HTR-8/SVneo (cell line): ENCODE results near the gene HSPH1.
"Not testable (repeated sequence)": the region's sequence is repeated elsewhere in the genome, so short reads cannot be mapped to it uniquely, and the experiment has no call there.

Experiments
- DNase-seq: peaks from one replicate; pipeline ENCODE4 v3.0.0; 2011; ENCODE audit warnings: low spot score, mixed read lengths; ENCODE audit not compliant: insufficient read length
- FAIRE-seq: peaks from 2 replicates; lab custom pipeline; 2011; peaks lifted over from hg19 to GRCh38; lab: Jason Lieb, UNC

HSPH1 gene

DNA sequence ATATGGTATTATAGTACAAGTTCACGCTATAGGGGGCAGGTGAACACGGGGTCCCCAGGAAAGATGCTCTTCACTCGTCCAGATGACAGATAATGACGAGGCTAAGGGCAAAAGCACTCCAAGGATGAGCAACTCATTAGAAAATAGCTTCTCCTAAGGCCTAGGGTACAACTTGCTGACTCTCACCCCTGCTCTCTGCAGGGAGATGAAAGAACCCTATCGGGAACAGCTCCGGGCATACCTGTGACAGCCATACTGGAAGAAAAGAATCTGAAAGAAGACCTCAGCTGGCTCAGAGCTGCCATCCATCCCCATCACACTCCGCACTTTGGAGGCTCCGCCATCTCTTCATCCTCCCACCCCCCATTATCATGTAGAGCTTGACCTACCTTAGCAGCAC lies 17.5 kb upstream of the HSPH1 start:
- FAIRE-seq (no peak), DNase-seq (no peak)

DNA sequence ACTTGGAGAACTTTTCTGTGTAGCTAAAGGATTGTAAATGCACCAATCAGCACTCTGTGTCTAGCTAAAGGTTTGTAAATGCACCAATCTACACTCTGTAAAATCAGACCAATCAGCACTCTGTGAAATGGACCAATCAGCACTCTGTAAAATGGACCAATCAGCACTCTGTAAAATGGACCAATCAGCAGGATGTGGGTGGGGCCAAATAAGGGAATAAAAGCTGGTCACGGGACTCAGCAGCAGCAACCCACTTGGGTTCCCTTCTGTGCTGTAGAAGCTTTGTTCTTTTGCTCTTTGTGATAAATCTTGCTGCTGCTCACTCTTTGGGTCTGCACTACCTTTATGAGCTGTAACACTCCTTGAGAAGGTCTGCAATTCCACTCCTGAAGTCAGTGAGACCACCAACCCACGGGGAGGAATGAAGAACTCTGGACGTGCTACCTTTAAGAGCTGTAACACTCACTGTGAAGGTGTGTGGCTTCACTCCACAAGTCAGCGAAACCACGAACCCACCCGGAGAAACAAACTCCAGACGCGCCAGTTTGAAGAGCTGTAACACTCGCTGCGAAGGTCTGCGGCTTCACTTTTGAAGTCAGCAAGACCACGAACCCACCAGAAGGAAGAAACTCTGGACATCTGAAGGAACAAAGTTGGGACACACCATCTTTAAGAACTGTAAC lies 16.2 kb upstream of the HSPH1 start:
- DNase-seq, FAIRE-seq: not testable (repeated sequence)

DNA sequence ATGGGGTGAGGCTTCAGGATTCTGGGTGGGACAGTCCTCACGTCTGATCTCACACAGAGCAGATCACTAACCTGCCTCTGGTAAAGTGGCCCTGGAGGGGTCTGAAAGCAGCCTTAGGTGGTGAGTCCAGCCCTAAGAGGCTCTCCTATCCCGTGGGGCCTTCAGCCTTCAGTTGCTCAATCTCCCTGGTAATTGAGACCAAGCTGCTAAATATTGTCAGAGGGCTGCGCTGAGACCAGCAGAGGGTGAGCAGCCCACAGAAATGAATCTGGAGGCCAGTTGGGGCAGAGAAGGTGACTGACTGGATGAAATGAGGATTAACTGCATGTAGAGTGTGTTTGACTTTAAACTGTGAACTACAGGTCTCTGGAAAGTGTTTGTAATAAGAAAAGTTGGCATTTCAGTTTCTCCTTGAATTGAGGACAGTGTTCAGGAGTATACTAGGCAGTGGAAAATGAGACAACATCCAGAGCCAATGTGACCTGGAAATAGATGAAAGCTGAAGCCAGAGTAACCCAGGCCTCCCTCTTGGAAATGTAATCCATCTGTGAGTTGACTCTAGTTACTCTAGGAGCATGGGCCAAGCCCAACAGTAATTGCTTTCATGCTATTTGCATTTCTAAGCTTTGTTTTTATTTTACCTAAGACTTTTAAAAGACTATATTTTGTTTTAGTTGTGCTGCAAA lies 14.3 kb upstream of the HSPH1 start:
- FAIRE-seq (no peak), DNase-seq (no peak)

DNA sequence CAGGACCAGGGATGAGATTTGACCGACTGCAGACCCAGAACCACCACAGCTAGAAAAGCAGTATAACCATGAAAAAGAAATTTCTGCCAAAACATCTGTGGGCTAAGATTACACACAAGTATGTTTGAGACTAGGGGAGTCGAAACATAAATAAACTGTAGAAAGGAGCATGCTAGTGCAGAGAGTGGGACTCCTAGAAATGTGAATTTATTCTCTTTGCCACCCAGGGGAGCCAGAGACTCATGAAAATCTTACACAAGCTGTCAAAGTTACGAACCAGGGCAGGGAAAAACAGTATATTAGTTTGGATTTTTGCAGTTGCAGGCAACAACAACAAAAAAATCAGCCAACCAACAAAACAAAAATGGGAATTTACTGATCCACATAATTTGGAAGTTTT lies 12.3 kb upstream of the HSPH1 start:
- DNase-seq (no peak), FAIRE-seq (no peak)

DNA sequence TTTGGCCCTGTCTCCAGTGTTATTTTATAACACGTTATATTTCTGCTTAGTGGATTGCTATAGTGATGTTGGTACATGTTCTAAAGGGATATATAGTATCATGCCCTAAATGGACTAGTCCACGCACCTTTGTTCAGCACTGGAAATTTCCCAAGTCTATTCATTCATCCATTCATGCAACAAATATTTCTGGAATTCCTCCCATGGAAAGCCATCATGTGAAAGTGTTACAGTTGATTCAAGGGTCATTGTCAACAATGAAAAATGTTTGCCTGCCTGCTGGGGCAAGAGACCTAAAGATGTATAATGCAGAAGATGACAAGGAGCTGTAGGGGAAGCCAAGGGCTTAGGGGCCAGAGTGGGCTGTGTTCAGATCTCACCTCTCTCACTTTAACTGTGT lies 10.8 kb upstream of the HSPH1 start:
- FAIRE-seq (no peak), DNase-seq (peak; percentile 51)

DNA sequence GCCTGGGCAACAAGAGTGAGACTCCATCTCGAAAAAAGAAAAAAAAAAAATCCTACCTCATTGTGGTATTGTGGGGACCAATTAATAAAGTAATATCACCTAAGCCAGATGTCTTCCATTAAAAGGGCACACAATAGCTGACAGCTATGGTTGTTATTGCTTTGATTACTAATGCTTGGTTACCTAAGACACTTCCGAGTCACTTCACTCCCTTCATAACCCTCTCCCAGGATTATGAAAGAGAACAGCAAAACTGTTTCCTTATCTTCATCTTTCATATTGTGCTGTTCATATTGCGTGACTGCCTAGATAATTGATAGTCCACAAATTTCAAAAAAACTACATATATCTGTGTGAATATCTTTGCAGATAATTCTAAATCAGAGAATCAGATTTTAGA lies 10.3 kb upstream of the HSPH1 start:
- FAIRE-seq (no peak), DNase-seq (no peak)

DNA sequence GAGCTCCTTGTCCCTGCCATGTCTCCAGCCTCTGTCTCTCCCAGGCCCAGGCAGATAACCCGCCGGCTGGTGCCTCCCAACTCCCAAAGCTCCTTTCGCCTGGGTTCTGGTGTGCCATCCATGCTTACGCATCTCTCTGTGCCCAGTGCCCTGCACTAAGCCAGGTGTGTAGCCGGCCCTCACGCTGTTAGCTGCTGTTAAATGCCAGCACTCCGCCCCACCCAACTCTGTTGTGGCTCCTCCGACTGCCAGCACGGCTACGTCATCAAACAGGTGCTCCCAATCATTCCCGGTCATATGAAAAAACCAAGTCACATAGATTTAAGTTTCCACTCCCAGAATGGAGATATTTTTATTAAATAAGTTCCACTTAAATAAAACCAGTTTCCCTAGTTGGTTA lies 7.0 kb upstream of the HSPH1 start:
- DNase-seq (no peak), FAIRE-seq (no peak)

DNA sequence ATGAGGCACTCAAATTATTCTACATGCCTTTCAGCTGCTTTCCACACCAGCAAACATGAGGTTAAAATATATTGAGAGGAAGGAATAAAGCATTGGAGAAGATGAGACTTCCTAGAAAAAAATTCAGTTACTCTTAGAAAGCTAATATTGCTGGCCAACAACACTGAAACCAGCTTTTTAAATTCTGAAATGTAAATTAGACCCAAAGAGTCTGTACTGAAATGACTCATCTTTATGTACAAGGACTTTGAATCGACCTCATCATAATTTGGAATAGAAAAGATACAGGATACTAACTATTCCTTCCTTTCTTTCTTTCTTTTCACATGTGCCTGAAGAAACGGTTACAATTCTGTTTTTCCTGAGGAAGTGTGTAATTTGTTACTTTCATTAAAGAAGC lies 6.5 kb upstream of the HSPH1 start:
- DNase-seq (no peak), FAIRE-seq (no peak)

DNA sequence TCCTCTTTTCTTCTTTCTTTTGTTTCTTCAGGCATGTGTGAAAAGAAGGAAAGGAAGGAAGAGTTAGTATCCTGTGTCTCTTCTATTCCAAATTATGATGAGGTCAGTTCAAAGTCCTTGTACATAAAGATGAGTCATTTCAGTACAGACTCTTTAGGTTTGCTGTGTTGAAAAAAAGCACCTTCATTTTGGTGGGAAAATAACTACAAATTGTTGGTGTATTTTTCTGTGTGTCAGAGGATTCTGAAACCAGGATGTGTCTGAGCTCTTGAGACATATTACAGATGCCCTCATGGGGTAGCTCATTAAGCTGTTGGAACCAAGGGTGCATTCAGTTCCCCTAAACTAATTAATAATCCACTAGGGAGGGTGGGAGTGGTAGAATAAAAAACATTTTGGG lies 5.8 kb upstream of the HSPH1 start:
- DNase-seq (no peak), FAIRE-seq (no peak)

DNA sequence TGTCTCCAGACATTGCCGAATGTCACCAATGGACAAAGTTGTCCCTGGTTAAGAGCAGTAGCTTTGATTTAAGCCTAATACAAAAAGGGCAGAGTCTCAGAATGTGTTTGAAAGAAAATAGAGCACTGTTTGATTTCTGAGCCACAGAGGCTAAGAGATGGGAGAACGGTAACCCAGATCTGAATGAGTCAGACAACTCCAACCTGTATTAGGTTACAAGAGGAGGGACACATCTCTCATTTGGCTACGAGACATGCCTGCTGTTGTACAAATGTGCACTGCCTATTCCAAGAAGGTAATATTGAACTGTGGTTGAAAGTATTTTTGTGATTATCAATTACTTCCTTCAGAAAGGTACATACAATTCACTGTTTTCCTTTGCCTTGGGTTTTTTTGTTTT lies 4.9 kb upstream of the HSPH1 start:
- FAIRE-seq (no peak), DNase-seq (no peak)

DNA sequence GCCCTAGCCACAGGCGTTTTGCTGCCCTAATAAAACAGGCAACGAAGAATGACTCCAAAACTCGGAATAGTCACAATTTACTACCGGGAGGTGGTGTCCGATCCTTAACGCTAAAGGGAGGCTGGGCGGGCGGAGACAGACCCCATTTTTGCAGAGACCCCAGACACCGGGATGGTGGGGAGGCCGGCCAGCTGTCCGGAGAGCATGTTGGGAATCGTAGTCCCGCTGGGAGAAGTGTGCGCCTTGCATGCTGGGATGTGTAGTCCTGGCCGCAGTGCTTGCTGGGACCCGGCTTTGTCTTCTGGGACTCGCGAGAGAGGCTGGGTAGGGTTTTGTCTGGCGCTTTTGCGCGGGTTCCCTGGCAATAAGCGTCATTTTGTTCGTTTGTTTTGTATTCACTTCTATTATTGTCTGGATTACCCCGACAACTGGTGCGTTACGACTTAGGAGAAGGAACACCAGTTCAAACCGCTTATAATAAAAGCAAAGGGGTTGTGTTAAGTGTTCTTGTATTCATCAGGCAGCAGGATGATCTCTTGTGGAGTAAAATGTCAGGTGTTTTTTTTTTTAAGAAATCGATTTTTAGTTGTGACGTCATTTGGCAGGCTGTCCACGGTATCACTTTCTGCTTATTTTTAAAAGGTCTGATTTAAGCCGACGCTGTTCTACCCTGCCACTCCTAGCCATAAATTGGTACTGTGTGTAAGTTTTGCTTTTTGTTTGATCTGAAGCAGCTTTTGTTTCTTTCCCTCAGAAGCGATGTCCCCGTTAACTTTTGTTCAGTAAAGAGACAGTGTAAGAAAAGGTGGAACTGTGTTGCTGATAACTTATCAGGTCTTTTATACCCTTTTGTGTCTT lies 676 bp upstream of the HSPH1 start:
- FAIRE-seq (peak; percentile 66), DNase-seq (peak; percentile 82)

DNA sequence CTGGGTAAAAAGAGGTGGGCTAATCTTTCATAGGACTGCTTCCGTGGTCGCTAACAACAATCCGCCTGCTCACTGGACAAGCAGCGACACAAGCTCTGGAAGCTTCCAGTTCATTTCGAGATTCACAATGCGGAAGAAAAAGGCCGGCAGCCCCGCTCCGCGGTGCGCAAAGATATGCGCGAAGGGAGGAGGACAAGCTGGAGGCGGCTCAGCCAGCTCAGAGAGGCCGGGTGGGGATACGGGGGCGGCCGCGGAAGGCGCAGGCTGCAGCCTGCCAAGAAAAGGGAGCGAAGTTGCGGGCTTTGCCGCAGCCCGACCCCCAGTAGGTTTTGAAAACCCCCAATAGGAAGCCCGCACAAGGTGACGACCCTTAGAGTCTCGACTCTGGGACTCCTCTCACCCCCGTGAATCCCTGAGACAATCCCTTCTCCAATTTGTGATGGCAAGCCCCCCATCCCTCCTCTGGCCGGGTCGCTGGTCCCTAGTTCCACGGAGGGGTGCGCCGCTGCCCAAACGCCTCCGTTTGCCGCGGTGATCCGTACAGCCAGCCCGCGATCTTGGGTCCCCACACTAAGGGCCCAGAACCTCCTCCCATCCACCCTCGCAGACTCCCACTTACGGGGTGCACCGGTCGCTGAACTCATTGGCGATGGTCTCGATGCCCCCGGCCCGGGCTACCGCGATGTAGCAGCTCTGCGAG lies 697 bp downstream of the HSPH1 start:
- no peak for DNase-seq
- FAIRE-seq, result no peak

DNA sequence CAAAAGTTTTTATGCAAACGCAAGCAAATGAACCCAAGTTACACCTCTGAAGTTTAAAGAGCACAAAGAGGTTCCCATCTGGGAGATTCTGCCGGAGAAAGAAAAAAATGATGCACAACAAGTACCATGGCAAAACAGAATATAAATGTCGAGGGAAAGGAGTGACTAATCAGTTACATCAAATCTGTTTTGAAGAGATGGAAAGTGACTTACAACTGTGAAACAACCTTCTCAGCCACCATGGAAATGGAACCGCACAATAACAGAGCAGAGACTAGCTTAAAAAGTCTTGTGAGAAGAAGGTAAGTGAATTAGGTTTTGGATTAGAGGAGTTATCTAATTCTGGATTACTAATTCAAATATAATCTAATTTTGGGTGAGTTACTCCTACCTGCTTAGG lies 2.4 kb downstream of the HSPH1 start:
- FAIRE-seq, result no peak
- no peak for DNase-seq

DNA sequence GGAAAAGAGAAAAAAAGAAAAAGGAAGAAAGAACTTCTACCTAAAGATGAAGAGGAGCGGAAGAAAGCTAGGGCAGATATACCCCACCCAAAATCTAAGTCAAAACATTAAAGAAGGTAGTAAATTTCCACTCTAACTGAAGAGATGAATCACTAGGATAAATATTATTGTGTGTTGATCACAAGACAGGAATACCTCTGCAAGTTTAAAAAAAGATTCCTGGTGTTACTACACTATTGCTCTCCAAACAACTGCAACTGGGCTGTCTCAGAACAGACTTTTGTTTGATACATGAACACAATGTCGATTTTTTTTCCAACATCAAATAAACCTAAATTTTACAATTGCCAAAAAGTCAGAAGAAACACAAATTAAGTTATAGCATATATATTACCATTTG lies 6.8 kb downstream of the HSPH1 start:
- FAIRE-seq, result no peak
- DNase-seq, result no peak

DNA sequence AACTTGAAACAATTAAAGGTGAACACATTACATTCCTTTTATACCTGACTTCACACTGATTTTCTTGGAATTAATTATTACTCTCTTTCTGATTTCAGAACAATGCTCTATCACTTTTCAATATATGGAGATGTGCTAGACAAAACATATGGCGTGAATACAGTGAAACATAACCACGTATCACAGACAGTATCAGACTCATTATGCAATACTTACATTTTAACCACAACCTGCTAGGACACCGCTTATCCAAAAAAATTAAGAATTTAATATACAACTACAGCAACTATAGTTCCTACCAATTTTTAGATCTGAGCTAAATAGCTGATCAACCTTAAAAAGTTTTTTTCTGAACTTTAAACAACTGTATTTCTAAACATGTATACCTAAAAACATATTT lies 9.9 kb downstream of the HSPH1 start:
- no peak for DNase-seq
- no peak for FAIRE-seq

DNA sequence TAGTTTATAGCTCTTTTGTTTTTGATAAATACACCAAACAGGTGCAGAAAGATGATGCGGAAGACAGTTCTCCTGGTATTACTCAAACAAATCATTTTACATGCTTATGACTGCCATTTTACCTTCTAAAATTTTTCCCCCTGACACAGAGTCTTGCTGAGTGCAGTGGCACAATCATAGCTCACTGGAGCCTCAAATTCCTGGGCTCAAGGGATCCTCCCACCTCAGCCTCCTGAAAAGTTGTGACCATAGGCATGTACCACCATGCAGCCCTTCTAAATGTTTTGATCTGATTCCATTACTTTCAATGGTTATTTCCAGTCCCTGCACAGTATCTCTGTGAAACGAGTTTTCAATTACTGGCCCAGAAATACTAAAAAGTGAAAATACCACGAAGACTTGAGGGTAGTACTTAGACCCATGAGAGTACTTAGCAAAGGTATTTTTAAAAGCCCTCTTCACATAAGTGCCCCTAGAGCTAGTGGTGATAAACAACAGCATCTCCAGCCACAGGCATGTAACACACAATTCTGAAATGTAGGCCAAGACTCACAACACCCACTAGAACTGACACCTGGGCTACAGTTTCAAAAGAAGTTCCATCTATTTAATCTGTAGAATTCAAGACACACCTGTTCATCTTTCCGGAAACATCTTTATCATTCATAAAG lies 11.3 kb downstream of the HSPH1 start:
- DNase-seq (no peak), FAIRE-seq (no peak)

DNA sequence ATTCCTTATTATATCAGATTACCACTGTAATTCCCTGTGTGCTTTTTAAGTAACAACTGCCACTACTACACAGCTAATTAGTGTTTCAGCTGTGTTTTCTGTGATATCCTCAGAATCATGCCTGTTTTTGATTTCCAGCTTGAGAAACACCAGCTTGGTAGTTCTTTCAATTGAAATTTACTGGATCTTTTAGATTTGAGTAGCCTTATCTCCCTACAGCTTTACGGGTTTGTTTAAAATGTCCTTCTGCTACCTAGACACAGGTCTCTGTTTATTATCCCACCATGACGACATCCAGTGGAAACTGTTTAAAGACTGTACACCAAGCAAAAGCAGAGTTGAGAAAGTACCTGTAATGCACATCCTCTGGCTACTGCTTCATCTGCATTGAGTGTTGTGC lies 12.1 kb downstream of the HSPH1 start:
- DNase-seq (no peak), FAIRE-seq (no peak)

DNA sequence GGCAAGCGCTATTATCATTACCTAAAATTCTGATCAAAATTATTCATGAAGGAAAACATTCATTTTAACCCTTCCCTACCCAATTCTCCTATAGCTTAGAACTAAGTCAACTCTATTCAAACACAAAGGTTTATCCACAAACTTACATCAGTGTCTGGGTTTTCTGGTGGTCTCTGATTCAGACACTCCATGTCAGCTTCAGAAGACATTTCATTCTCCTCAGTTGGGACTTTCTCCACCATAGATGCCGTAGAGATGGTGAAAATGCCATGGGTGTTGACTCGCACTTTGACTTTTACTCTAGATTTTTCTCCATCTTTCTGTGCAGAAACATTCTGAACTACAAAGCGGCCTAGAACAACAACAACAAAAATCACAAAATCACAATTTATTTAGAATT lies 16.3 kb downstream of the HSPH1 start:
- FAIRE-seq (no peak), DNase-seq (no peak)

DNA sequence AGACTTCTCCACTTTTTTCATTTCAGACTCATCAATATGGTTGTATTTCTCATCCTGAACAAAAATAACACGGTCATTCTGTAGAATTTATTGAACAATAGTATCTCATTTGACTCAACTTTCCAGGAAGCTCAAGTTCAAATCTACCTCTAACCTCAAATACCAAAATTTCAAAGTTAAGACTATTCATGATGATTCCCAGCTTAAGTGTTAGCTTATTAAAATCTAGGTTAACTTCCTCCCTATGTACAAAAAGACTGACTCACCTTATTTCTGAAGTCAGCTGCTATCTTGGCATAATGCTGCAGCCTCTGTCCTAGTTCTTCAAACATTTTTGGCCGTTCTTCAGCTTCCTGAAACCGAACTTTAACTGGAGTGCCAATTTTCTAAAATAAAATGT lies 23.2 kb downstream of the HSPH1 start:
- no peak for FAIRE-seq
- no peak for DNase-seq

DNA sequence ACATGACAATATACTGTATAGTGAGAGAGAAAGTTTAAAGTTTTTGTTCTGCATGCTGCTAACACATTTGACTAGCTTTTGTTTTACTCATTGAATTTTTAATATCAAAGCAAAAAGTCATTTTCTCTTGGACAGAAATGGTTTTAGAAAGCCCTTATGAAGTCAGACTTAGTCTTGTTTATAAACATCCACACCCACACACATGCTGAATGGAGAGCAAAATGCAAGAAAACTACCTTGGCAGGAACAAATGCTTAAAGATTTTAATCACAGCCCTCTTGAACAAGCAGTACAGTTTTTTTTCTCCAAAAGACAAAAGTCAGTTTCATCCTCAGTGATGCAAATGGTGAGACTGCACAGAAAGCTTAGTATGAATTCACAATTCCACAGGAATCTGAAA lies 25.0 kb downstream of the HSPH1 start:
- DNase-seq, result no peak
- FAIRE-seq, result no peak
